Keratinocyte (primary cell): ENCODE measurements around the gene SERINC1.

Experiments
- EZH2 ChIP-seq: IDR thresholded peaks from one replicate; pipeline ENCODE4 v1.6.1; 2012; ENCODE audit warnings: inconsistent platforms, mild to moderate bottlenecking, low read length, moderate library complexity
- TF ChIP-seq, protein P1 (sequence below), 3 experiments: IDR thresholded peaks in 1 of 3; conservative IDR thresholded peaks in 1 of 3; optimal IDR thresholded peaks in 1 of 3; 2 replicates in 2 of 3; 3 replicates in 1 of 3; pipeline versions ENCODE3 to v1.5.1; 2011; ENCODE audit warnings: low read length in 3 of 3, mild to moderate bottlenecking in 3 of 3, moderate library complexity in 2 of 3, control low read depth in 1 of 3, inconsistent platforms in 1 of 3; ENCODE audit not compliant: insufficient read depth in 2 of 3; ENCODE audit errors: extremely low read depth in 1 of 3

DNA sequence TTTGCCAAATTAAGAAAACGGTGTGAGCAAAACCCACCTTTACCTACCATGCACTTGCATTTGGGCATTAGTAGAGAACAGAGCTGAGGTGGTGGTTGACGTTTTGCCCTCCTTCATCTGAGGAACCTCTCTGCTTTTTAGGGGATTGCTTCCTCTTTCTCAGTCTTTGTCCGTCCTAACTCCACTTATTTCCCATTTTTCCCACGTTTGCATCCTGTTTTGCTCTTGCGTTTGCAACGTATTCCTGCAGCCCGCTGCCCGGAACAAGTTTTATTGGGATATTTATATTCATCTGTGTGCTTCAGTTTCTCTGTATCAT lies 374 bp upstream of the SERINC1 start:
- TF ChIP-seq EZH2, result no peak
- TF ChIP-seq, protein P1, sequence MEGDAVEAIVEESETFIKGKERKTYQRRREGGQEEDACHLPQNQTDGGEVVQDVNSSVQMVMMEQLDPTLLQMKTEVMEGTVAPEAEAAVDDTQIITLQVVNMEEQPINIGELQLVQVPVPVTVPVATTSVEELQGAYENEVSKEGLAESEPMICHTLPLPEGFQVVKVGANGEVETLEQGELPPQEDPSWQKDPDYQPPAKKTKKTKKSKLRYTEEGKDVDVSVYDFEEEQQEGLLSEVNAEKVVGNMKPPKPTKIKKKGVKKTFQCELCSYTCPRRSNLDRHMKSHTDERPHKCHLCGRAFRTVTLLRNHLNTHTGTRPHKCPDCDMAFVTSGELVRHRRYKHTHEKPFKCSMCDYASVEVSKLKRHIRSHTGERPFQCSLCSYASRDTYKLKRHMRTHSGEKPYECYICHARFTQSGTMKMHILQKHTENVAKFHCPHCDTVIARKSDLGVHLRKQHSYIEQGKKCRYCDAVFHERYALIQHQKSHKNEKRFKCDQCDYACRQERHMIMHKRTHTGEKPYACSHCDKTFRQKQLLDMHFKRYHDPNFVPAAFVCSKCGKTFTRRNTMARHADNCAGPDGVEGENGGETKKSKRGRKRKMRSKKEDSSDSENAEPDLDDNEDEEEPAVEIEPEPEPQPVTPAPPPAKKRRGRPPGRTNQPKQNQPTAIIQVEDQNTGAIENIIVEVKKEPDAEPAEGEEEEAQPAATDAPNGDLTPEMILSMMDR (optimal IDR thresholded peaks at IDR 0.05 in 1 of 3, IDR thresholded peaks at IDR 0.05 in 1 of 3, conservative IDR thresholded peaks at IDR 0.05 in 1 of 3; ENCODE audit: extremely low read depth in 1 of 3, insufficient read depth in 2 of 3, low read length in 3 of 3), result no peak
